ENCODE data around the gene FAM236A.
"Not testable (repeated sequence)": the region's sequence is repeated elsewhere in the genome, so short reads cannot be mapped to it uniquely, and the experiment has no call there.

- not testable (repeated sequence) for TF ChIP-seq CTCF, EP300 (IDR thresholded peaks at IDR 0.05)
Measured at GRCh38 chrX:72959971-72960370, 22.0 kb downstream of the FAM236A start.

Data from tibial nerve (tissue), 4 donors.